H9 (cell line): ENCODE results near the gene IRX5. TPM values are rescaled to one million over a fixed set of nuclear protein-coding genes. Genes with fewer than 3 reads are reported as not detected.

Experiments
- DNase-seq: peaks from one replicate; pipeline ENCODE4 v3.0.0-alpha.2; 2017
- H2AFZ ChIP-seq: one replicate; pipeline ENCODE4 v1.6.1; 2013; ENCODE audit warnings: mild to moderate bottlenecking, low read length, control low read depth, moderate library complexity
- H2AK5ac ChIP-seq: 2 replicates; pipeline ENCODE4 v1.6.1; 2013; ENCODE audit warnings: low read length, control low read depth, mixed read lengths; ENCODE audit not compliant: insufficient read length
- H2BK120ac ChIP-seq: one replicate; pipeline ENCODE4 v1.6.1; 2013; ENCODE audit warnings: low read depth, mild to moderate bottlenecking, low read length, control low read depth, inconsistent platforms; ENCODE audit not compliant: poor library complexity, severe bottlenecking
- H2BK12ac ChIP-seq: 2 replicates; pipeline ENCODE4 v1.6.1; 2013; ENCODE audit warnings: low read length, control low read depth, mixed read lengths, low read depth; ENCODE audit not compliant: insufficient read length
- H2BK15ac ChIP-seq: 2 replicates; pipeline ENCODE4 v1.6.1; 2013; ENCODE audit warnings: low read depth, low read length, control low read depth
- H2BK20ac ChIP-seq: one replicate; pipeline ENCODE4 v1.6.1; 2013; ENCODE audit warnings: low read depth, mild to moderate bottlenecking, low read length, control low read depth, inconsistent platforms; ENCODE audit not compliant: poor library complexity, severe bottlenecking
- H2BK5ac ChIP-seq: 2 replicates; pipeline ENCODE4 v1.6.1; 2013; ENCODE audit warnings: low read length, control low read depth, mixed read lengths; ENCODE audit not compliant: insufficient read length
- H3K14ac ChIP-seq: 2 replicates; pipeline ENCODE4 v1.6.1; 2013; ENCODE audit warnings: low read length, control low read depth; ENCODE audit not compliant: insufficient read depth
- H3K18ac ChIP-seq: 2 replicates; pipeline ENCODE4 v1.6.1; 2013; ENCODE audit warnings: low read depth, mild to moderate bottlenecking, mixed read lengths, low read length, control low read depth; ENCODE audit not compliant: insufficient read length
- H3K23ac ChIP-seq: 2 replicates; pipeline ENCODE4 v1.6.1; 2013; ENCODE audit warnings: low read length, control low read depth, mixed read lengths, low read depth; ENCODE audit not compliant: insufficient read length
- H3K23me2 ChIP-seq: 2 replicates; pipeline ENCODE4 v1.6.1; 2013; ENCODE audit warnings: low read depth, mild to moderate bottlenecking, mixed read lengths, low read length, control low read depth; ENCODE audit not compliant: insufficient read length, poor library complexity, severe bottlenecking
- H3K27ac ChIP-seq: 2 replicates; pipeline ENCODE4 v1.5.1; 2013; ENCODE audit warnings: low read length, control low read depth, mixed read lengths, low read depth; ENCODE audit not compliant: insufficient read length
- H3K27me3 ChIP-seq: 2 replicates; pipeline ENCODE4 v1.6.1; 2013; ENCODE audit warnings: low read length, control low read depth, inconsistent platforms; ENCODE audit not compliant: insufficient read depth
- H3K4ac ChIP-seq: 2 replicates; pipeline ENCODE4 v1.6.1; 2013; ENCODE audit warnings: low read depth, mild to moderate bottlenecking, control low read depth, inconsistent platforms, low read length, moderate library complexity
- H3K4me1 ChIP-seq: 2 replicates; pipeline ENCODE4 v1.6.1; 2013; ENCODE audit warnings: low read length, control low read depth, inconsistent platforms; ENCODE audit not compliant: insufficient read depth
- H3K4me2 ChIP-seq: 2 replicates; pipeline ENCODE4 v1.6.1; 2013; ENCODE audit warnings: low read length, control low read depth, mixed read lengths; ENCODE audit not compliant: insufficient read length, insufficient read depth
- H3K56ac ChIP-seq: 2 replicates; pipeline ENCODE4 v1.6.1; 2013; ENCODE audit warnings: low read depth, mild to moderate bottlenecking, mixed read lengths, low read length, control low read depth; ENCODE audit not compliant: insufficient read length
- H3K79me1 ChIP-seq: 2 replicates; pipeline ENCODE4 v1.6.1; 2013; ENCODE audit warnings: low read depth, mild to moderate bottlenecking, moderate library complexity, low read length, control low read depth, inconsistent platforms; ENCODE audit not compliant: insufficient read depth, poor library complexity, severe bottlenecking
- H3K79me2 ChIP-seq: 2 replicates; pipeline ENCODE4 v1.6.1; 2013; ENCODE audit warnings: low read length, control low read depth, inconsistent platforms; ENCODE audit not compliant: insufficient read depth
- H3K9ac ChIP-seq: 2 replicates; pipeline ENCODE4 v1.6.1; 2013; ENCODE audit warnings: low read length, control low read depth, mixed read lengths; ENCODE audit not compliant: insufficient read length; ENCODE audit errors: extremely low read depth
- H3K9me3 ChIP-seq: one replicate; pipeline ENCODE4 v1.6.1; 2013; ENCODE audit warnings: low read depth, low read length, inconsistent platforms; ENCODE audit not compliant: control insufficient read depth
- H3T11ph ChIP-seq: one replicate; pipeline ENCODE4 v1.6.1; 2013; ENCODE audit warnings: mild to moderate bottlenecking, low read length, control low read depth, inconsistent platforms
- H4K20me1 ChIP-seq: one replicate; pipeline ENCODE4 v1.6.1; 2013; ENCODE audit not compliant: control insufficient read depth, insufficient read length, insufficient read depth
- H4K5ac ChIP-seq: 2 replicates; pipeline ENCODE4 v1.6.1; 2013; ENCODE audit warnings: low read depth, mild to moderate bottlenecking, mixed read lengths, low read length, control low read depth; ENCODE audit not compliant: insufficient read length
- H4K8ac ChIP-seq: replicated peaks from 2 replicates; pipeline ENCODE4 v1.6.1; 2013; ENCODE audit warnings: low read length, control low read depth, mixed read lengths, low read depth; ENCODE audit not compliant: insufficient read length
- H4K91ac ChIP-seq: 2 replicates; pipeline ENCODE4 v1.6.1; 2013; ENCODE audit warnings: low read depth, mild to moderate bottlenecking, moderate library complexity, mixed read lengths, low read length, control low read depth; ENCODE audit not compliant: insufficient read length
- H3K27ac Mint-ChIP-seq, 3 experiments: 2 replicates in 2 of 3; 3 replicates in 1 of 3; pipeline ENCODE4 v1.8.0; 2020 to 2021; ENCODE audit warnings: mixed read lengths in 3 of 3, mild to moderate bottlenecking in 1 of 3, moderate library complexity in 1 of 3
- H3K27me3 Mint-ChIP-seq: 2 replicates; pipeline ENCODE4 v1.8.0; 2021; ENCODE audit warnings: low read depth, mild to moderate bottlenecking, moderate library complexity, mixed read lengths
- H3K36me3 Mint-ChIP-seq, 3 experiments: 2 replicates in 2 of 3; 3 replicates in 1 of 3; pipeline ENCODE4 v1.8.0; 2020 to 2021; ENCODE audit warnings: low read depth in 3 of 3, mixed read lengths in 3 of 3; ENCODE audit not compliant: insufficient read depth in 1 of 3
- H3K4me1 Mint-ChIP-seq, 2 experiments: 2 replicates each; pipeline ENCODE4 v1.8.0; 2020; ENCODE audit warnings: mixed read lengths in 2 of 2
- H3K4me3 Mint-ChIP-seq, 2 experiments: 2 replicates in 1 of 2; 3 replicates in 1 of 2; pipeline ENCODE4 v1.8.0; 2020 to 2021; ENCODE audit warnings: mild to moderate bottlenecking in 2 of 2, mixed read lengths in 2 of 2, moderate library complexity in 1 of 2
- H3K9me3 Mint-ChIP-seq, 2 experiments: 2 replicates in 1 of 2; 3 replicates in 1 of 2; pipeline ENCODE4 v1.8.0; 2020; ENCODE audit warnings: mild to moderate bottlenecking in 2 of 2, mixed read lengths in 2 of 2, moderate library complexity in 1 of 2
- CTCF ChIP-seq: fragments of 200-600 bp; sonication (generic); conservative IDR thresholded peaks from 3 replicates; pipeline ENCODE4 v1.8.0; 2021; ENCODE audit warnings: antibody characterized with exemption, mild to moderate bottlenecking
- WGBS: extraction: QIAGEN DNeasy Blood & Tissue Kit; methylation state at CpG from one replicate; pipeline ENCODE4 v1.1.7; 2013; ENCODE audit warnings: missing lambda C conversion rate, low lambda C conversion rate, mixed read lengths; ENCODE audit not compliant: insufficient read length; ENCODE audit errors: extremely low coverage; 5-methylcytosine and 5-hydroxymethylcytosine counted together
- total RNA-seq: library from RNA; stranded (reverse); gene quantifications from 2 replicates; pipeline ENCODE4 v1.2.1, GENCODE V29; 2021

Gene IRX5
- total RNA-seq, 1 experiment from 2014 or later: 0.59 TPM

GRCh38 chr16:54953461-54953860, 22.8 kb downstream of the IRX5 start:
- Histone ChIP-seq H2BK15ac (no peak overlapping the region), H2BK5ac (no peak overlapping the region), H3K4me1 (no peaks in the 10 kb centered on the region), H3K4ac (no peak overlapping the region), H4K8ac (no peak overlapping the region), H3K56ac (no peak overlapping the region), H3K27me3 (no peaks in the 10 kb centered on the region; the same call in 1 of the 2 replicates), H3T11ph (no peak overlapping the region), H4K91ac (no peak overlapping the region), H2BK20ac (no peak overlapping the region), H4K20me1 (no peaks in the 10 kb centered on the region), H2BK12ac (no peak overlapping the region), H3K18ac (no peak overlapping the region), H3K23ac (no peak overlapping the region), H3K23me2 (no peaks in the 10 kb centered on the region), H3K4me2 (no peak overlapping the region), H3K9me3 (no peaks in the 10 kb centered on the region), H3K9ac (no peak overlapping the region), H2AK5ac (no peak overlapping the region), H3K79me2 (no peaks in the 10 kb centered on the region), H3K14ac (no peak overlapping the region), H3K27ac (no peak overlapping the region), H2BK120ac (no peak overlapping the region), H2AFZ (no peak overlapping the region), H3K79me1 (no peaks in the 10 kb centered on the region), H4K5ac (no peak overlapping the region)
- no peak overlapping the region for H3K4me3 Mint-ChIP-seq
- no peaks in the 10 kb centered on the region; a peak in 1 of 7 replicates for H3K36me3 Mint-ChIP-seq
- no CpG with 5 or more reads among the region's 3 CpGs for WGBS
- peaks cover 13 to 23% of the 10 kb centered on the region in 2 experiments for H3K4me1 Mint-ChIP-seq
- no peak for TF ChIP-seq CTCF
- peaks cover 64% of the 10 kb centered on the region for H3K27me3 Mint-ChIP-seq
- no peaks in the 10 kb centered on the region; a peak in 1 of 5 replicates for H3K9me3 Mint-ChIP-seq
- H3K27ac Mint-ChIP-seq: no peak overlapping the region
- no peak for DNase-seq
